GM12874 (cell line): ENCODE measurements around the gene CHPF.

Experiments used
- TF ChIP-seq, protein P1 (sequence below): IDR thresholded peaks from 2 replicates; pipeline ENCODE4 v1.5.1; 2011; ENCODE audit warnings: low read depth, mild to moderate bottlenecking, control low read depth, low read length, moderate library complexity; ENCODE audit not compliant: insufficient read depth

Gene CHPF

DNA sequence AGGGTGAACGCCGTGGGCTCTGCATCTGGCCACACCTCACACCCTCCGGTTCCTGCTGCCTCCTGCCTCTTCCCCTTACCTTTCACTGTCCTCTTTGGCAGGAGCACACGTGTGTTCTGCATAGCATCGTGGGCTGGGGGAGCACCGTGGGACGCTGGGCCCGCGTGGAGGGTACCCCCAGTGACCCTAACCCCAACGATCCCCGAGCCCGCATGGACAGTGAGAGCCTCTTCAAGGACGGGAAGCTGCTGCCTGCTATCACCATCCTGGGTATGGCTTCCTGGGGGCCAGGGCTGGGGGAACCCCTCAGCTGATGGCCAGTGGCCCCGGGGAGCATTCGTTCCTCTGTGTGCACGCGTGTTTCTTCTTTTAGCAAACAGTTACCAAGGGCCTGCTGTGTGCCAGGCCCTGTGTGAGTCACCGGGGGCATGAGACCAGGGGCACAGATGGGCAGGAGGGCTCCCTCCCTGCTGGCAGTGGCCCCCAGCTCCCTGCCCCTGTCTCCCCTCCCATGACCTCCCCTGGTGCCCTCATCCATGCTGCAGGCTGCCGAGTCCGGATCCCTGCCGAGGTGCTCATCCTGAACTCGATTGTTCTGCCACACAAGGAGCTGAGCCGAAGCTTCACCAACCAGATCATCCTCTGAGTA, 37.3 kb downstream of the CHPF start:
- TF ChIP-seq, protein P1, sequence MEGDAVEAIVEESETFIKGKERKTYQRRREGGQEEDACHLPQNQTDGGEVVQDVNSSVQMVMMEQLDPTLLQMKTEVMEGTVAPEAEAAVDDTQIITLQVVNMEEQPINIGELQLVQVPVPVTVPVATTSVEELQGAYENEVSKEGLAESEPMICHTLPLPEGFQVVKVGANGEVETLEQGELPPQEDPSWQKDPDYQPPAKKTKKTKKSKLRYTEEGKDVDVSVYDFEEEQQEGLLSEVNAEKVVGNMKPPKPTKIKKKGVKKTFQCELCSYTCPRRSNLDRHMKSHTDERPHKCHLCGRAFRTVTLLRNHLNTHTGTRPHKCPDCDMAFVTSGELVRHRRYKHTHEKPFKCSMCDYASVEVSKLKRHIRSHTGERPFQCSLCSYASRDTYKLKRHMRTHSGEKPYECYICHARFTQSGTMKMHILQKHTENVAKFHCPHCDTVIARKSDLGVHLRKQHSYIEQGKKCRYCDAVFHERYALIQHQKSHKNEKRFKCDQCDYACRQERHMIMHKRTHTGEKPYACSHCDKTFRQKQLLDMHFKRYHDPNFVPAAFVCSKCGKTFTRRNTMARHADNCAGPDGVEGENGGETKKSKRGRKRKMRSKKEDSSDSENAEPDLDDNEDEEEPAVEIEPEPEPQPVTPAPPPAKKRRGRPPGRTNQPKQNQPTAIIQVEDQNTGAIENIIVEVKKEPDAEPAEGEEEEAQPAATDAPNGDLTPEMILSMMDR: no peak

DNA sequence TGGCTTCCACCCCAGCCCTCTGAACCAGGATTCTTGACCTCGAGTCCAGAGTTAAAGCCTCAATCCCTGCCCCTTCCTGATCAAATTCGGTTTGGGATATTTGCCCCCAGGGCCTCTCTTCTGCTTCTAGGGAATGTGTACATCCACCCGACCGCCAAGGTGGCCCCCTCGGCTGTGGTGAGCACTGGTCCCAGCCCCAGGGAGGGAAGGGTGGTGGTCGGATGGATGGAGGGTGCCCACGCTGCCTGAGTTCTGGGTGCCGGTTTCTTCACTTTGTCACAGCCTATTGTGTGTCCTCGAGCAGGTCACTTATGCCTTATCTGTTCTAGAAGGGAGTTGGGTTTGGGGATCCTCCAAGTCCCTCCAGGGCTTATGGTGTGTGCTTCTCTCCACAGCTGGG, 38.0 kb downstream of the CHPF start:
- TF ChIP-seq, protein P1: no peak

DNA sequence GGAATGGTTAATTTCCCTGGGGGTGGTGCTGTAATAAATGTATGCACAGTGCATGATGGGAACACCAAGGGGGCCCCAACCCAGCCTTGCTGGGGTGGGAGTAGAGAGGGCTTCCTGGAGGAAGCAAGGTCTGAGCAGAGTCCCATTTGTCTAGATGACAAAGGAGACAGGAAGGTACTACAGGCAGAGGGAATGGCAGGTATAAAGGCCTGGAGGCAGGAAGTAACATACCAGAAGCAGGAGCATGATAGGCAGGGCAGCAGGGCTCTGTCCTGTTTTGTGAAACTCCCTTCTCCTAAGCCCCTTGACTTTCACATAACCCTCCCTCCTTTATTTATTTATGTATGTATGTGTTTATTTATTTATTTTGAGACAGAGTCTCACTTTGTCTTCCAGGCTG, 41.0 kb downstream of the CHPF start:
- TF ChIP-seq, protein P1: no peak

DNA sequence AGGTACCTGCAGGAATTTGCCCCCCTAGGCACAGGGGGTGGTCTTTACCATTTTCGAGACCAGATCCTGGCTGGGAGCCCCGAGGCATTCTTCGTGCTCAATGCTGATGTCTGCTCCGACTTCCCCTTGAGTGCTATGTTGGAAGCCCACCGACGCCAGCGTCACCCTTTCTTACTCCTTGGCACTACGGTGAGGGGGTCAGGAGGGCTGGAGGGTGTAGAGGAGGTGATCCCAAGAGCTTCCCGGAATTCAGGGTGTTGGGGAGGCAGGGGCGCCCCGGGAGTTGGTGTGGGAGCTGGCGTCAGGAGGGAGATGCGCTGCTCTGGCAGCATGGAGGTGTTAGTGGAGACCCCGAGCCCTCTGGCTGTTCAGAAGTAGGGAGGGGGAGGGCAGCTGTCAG, 41.8 kb downstream of the CHPF start:
- TF ChIP-seq, protein P1: no peak

DNA sequence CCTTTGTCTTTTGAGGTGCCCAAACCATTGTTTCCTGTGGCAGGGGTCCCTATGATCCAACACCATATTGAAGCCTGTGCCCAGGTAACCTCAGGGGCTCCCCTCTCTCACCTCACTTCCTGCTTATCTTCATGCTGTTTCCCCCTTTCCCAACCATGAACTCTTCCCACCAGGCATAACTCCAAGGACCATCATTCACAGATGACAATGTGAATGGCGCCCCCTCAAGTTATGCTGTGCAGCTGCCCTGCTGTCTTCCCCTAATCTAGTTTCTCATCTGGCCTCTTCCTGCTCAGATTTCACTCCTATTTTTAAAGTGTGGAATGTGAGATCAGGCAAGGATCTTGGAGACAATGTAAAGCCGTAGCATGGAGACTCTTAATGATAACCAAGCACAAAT, 43.5 kb downstream of the CHPF start:
- TF ChIP-seq, protein P1: 0 out of 2 replicates have a peak, but pooled peaks have one; percentile 31

DNA sequence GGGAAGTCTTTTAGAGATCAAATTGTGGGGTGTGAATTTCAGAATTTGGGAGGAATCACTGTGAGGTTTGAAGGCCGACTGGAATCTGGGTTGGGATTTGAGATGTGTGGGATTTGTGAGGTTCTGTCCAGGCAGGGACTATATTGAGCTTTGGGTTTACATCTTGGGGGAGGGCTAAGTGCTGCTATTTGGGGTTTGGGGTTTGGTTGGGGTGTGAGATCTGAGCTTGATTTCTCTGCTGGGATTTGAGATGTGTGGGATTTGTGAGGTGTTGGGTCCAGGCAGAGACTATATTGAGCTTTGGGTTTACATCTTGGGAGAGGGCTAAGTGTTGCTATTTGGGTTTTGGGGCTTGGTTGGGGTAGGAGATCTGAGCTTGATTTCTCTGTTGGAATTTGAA, 44.1 kb downstream of the CHPF start:
- TF ChIP-seq, protein P1: no peak

DNA sequence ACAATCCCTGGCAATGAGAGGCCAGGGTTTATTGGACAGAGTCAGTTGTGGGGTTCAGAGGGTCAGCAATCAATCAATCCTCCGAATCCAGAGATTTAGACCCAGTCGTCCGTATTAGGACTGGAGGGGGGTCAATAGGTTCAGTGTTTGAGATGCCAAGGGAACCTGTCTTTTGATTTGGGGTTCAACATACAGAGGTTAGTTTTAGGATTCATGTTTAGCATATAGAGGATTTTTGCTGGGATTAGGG, 44.6 kb downstream of the CHPF start:
- TF ChIP-seq, protein P1: no peak
